ENCODE results near the gene HMG20B. TPM values are rescaled to one million over a fixed set of nuclear protein-coding genes. Genes with fewer than 3 reads are reported as not detected.
"Not testable (repeated sequence)": the region's sequence is repeated elsewhere in the genome, so short reads cannot be mapped to it uniquely, and the experiment has no call there.

The HMG20B gene
- total RNA-seq, 1 donor from 2014 or later: 149 TPM

DNA sequence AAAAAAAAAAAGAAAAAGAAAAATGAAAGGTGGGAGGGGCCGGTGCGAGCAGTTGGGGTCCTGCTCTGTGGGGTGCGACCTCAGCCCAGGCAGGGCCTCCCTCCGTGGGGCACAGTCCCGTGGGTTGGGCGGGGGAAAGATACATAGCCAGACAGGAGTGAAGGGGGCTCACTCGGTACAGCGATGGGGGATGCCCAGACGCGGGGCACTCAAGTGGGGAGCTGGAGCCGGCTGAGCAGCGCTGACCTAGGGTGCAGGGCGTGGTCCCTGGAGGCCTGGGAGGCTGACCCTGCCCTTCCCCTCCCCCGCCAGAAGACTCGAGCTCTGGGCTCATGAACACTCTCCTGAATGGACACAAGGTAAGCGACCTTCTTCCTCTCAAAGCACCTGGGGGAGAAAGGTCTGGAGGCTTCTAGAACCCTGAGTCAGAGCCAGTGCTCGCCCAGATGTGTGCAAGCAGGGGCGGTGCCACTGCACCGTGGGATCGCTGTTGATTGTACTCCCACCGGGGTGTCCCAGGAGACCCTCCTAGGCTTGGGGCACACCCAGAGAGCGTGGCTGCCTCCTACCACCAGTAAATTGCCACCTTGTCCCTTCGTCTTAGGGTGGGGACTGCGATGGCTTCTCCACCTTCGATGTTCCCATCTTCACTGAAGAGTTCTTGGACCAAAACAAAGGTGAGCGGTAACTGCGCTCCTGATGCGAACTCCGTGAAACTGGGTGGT is 3.4 kb downstream of the HMG20B start:
- intact Hi-C loops (cut with DNase I): no loop called here
- Histone ChIP-seq H3K27me3 (no peaks in the 10 kb centered on the region), H3K36me3 (peaks cover 0 to 6% of the 10 kb centered on the region in 2 donors), H3K9me3 (no peaks in the 10 kb centered on the region), H3K4me3 (peak overlapping the region; percentile 27 to 36), H3K27ac (peak overlapping the region in 1 of 2 donors; percentile 56), H3K4me1 (peaks cover 8 to 23% of the 10 kb centered on the region in 2 donors)
- no peak for DNase-seq (ENCODE audit: low spot score in 2 of 2)
- TF ChIP-seq, protein P1, sequence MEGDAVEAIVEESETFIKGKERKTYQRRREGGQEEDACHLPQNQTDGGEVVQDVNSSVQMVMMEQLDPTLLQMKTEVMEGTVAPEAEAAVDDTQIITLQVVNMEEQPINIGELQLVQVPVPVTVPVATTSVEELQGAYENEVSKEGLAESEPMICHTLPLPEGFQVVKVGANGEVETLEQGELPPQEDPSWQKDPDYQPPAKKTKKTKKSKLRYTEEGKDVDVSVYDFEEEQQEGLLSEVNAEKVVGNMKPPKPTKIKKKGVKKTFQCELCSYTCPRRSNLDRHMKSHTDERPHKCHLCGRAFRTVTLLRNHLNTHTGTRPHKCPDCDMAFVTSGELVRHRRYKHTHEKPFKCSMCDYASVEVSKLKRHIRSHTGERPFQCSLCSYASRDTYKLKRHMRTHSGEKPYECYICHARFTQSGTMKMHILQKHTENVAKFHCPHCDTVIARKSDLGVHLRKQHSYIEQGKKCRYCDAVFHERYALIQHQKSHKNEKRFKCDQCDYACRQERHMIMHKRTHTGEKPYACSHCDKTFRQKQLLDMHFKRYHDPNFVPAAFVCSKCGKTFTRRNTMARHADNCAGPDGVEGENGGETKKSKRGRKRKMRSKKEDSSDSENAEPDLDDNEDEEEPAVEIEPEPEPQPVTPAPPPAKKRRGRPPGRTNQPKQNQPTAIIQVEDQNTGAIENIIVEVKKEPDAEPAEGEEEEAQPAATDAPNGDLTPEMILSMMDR (IDR thresholded peaks at IDR 0.05): no peak

DNA sequence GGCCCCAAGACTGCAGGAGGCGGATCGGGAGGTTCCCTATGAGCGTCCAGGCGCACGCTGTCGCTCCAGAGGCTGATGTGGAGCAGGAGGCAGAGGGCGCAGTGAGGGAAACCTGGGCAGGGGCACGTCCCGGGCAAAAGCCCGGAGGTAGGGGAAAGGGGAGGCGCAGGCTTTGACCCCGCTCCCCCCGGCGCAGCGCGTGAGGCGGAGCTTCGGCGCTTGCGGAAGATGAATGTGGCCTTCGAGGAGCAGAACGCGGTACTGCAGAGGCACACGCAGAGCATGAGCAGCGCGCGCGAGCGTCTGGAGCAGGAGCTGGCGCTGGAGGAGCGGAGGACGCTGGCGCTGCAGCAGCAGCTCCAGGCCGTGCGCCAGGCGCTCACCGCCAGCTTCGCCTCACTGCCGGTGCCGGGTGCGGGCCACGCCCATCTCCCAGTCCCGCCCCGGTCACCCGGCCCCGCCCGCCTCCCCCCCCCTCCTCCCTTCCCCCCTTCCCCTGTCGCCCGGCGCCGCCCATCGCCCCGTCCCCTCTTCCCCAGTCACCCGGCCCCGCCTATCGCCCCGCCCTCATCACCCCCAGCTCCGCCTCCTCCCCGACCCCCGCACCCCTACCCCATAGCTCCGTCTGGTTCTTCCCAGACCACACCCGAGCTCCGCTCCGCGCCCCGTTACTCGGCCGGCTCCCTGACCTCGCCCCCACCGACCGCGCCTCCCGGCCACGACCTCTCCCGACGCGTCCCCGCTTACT is 4.1 kb downstream of the HMG20B start:
- Histone ChIP-seq H3K27ac (peak overlapping the region; percentile 47 to 56), H3K36me3 (peaks cover 0 to 6% of the 10 kb centered on the region in 2 donors), H3K4me3 (peak overlapping the region; percentile 27 to 36), H3K9me3 (no peaks in the 10 kb centered on the region), H3K4me1 (peaks cover 4 to 22% of the 10 kb centered on the region in 2 donors), H3K27me3 (no peaks in the 10 kb centered on the region)
- no peak for DNase-seq (ENCODE audit: low spot score in 2 of 2)
- TF ChIP-seq, protein P1 (IDR thresholded peaks at IDR 0.05): no peak
- intact Hi-C loops (cut with DNase I): no loop called here

DNA sequence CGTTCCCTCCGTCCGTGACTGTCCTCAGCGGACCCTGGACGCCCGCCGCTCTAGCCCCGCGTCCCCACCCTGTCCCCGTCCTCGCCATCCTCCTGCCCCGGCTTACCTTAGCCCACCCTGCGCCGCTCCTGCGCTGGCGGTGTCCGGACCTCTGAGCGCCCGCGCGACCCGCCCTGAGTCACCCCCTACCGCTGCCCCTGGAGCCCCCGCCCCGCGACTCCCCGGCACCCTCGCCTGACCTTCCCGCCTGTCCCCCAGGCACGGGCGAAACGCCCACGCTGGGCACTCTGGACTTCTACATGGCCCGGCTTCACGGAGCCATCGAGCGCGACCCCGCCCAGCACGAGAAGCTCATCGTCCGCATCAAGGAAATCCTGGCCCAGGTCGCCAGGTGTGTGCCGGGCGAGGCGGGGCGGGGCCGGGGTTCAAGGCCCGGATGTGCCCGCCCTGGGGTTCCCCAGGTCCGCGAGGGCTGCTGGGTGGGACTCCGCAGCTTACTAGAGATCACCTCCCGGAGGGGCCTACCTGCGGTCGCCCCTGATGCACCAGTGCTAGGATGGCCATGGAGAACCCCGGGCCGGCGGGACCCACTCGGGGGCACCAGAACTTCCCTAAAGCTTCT is 5.1 kb downstream of the HMG20B start:
- DNase-seq (ENCODE audit: low spot score in 2 of 2): no peak
- Histone ChIP-seq H3K27me3 (no peaks in the 10 kb centered on the region), H3K4me3 (no peak overlapping the region), H3K36me3 (peaks cover 0 to 6% of the 10 kb centered on the region in 2 donors), H3K4me1 (peaks cover 0 to 17% of the 10 kb centered on the region in 2 donors), H3K9me3 (no peaks in the 10 kb centered on the region), H3K27ac (peak overlapping the region in 1 of 2 donors; percentile 47)
- TF ChIP-seq, protein P1 (IDR thresholded peaks at IDR 0.05): no peak
- intact Hi-C loops (cut with DNase I): no loop called here

DNA sequence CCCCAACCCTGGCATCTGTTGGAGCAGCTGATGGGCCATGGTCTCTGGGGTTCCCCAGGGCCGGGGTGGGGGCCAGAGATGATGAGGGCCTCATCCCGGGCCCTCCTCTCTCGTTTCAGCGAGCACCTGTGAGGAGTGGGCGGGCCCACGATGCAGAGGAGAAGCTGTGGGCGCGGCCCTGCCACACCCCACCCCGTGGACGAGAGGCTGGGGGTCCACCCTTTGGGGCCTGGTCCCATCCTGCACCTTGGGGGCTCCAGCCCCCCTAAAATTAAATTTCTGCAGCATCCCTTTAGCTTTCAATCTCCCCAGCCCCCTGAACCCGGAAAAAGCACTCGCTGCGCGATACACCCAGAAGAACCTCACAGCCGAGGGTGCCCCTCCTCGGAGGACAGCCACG is 5.6 kb downstream of the HMG20B start:
- Histone ChIP-seq H3K9me3 (no peaks in the 10 kb centered on the region), H3K4me1 (peaks cover 0 to 17% of the 10 kb centered on the region in 2 donors), H3K27ac (no peak overlapping the region), H3K4me3 (no peak overlapping the region), H3K36me3 (peaks cover 0 to 6% of the 10 kb centered on the region in 2 donors), H3K27me3 (no peaks in the 10 kb centered on the region)
- DNase-seq (ENCODE audit: low spot score in 2 of 2): no peak
- TF ChIP-seq, protein P1 (IDR thresholded peaks at IDR 0.05): no peak
- intact Hi-C loops (cut with DNase I): no loop called here

DNA sequence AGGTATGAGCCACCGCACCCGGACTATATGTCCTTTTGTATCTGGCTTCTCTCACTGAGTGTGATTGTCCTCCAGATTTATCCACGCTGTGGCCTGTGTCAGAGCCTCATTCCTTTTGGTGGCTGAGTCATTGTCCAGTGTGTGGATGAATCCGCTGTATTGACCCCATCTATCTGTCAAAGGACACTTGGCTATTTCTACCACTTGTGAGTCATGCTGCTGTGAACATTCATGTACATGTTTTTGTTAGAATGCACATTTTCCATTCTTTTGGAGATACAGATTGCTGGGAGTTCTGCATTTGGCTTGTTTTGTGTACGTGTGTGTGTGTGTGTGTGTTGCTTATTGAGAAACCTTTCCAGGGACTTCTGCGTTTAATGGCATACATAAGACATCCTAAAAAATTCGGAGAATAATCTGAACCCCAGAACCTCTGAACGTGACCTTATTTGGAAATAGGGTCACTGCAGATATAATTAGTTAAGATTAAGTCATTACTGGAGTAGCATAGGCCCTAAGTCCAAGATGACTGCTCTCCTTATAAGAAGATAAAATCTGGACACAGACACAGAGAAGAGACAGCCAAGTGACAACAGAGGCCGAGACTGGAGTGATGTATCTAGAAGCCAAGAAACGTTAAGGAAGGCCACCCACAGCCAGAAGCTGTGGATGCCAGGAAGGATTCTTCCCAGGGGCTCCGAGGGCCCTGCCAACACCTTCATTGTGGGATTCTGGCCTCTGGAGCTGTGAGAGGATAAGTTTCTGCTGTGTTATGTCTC is 7.6 kb downstream of the HMG20B start:
- TF ChIP-seq, protein P1 (IDR thresholded peaks at IDR 0.05): no peak
- DNase-seq (ENCODE audit: low spot score in 2 of 2): no peak
- H3K9me3 ChIP-seq: no peaks in the 10 kb centered on the region
- H3K36me3 ChIP-seq: peaks cover 0 to 2% of the 10 kb centered on the region in 2 donors
- H3K27me3 ChIP-seq: no peaks in the 10 kb centered on the region
- intact Hi-C loops (cut with DNase I): no loop called here
- peak overlapping the region; percentile 60 to 64 for H3K27ac ChIP-seq
- H3K4me3 ChIP-seq: no peak overlapping the region
- H3K4me1 ChIP-seq: peaks cover 3 to 17% of the 10 kb centered on the region in 2 donors

DNA sequence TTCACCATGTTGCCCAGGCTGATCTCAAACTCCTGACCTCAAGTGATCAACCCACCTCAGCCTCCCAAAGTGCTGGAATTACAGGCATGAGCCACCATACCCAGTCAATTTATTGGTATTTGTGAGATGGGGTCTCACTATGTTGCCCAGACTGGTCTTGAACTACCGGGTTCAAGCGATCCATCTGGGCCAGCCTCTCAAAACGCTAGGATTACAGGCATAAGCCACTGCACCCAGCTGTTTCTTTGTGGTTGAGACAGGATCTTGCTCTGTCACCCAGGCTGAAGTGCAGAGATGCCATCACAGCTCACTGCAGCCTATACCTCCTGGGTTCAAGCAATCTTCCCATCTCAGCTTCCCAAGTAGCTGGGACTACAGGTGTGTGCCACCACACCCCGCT is 9.0 kb downstream of the HMG20B start:
- DNase-seq (ENCODE audit: low spot score in 2 of 2); H3K9me3 ChIP-seq; H3K4me3 ChIP-seq; H3K36me3 ChIP-seq; H3K27ac ChIP-seq; intact Hi-C loops (cut with DNase I); H3K27me3 ChIP-seq: not testable (repeated sequence)
- H3K4me1 ChIP-seq: peaks cover 7 to 15% of the 10 kb centered on the region in 2 donors

DNA sequence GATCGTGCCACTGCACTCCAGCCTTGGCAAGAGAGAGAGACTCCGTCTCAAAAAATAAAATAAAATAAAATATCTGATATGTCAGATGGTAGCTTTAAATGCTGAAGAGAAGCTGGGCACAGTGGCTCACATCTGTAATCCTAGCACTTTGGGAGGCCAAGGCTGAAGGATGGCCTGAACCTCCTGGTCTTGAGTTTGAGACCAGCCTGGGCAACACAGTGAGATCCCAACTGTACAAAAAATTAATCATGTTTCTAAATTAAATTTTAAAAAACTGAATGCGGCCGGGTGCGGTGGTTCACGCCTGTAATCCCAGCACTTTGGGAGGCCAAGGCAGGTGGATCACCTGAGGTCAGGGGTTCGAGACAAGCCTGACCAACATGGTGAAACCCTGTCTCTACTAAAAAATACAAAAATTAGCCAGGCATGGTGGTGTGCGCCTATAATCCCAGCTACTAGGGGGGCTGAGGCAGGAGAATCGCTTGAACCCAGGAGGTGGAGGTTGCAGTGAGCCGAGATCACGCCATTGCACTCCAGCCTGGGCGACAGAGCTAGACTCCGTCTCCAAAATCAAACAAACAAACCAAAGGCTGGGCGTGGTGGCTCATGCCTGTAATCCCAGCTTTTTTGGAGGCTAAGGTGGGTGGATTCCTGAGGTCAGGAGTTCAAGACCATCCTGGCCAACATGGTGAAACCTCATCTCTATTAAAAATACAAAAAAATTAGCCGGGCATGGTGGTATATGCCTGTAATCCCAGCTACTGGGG is 11.5 kb downstream of the HMG20B start:
- H3K4me3 ChIP-seq; DNase-seq (ENCODE audit: low spot score in 2 of 2); H3K36me3 ChIP-seq; H3K9me3 ChIP-seq; H3K27ac ChIP-seq; intact Hi-C loops (cut with DNase I); H3K27me3 ChIP-seq: not testable (repeated sequence)
- peaks cover 7 to 14% of the 10 kb centered on the region in 2 donors for H3K4me1 ChIP-seq
